ENCODE measurements around the gene PDGFA. TPM values are rescaled to one million over a fixed set of nuclear protein-coding genes. Genes with fewer than 3 reads are reported as not detected.

PDGFA gene
- polyA plus RNA-seq, 4 donors: 18.3 to 61.1 (median 49.2) TPM

DNA sequence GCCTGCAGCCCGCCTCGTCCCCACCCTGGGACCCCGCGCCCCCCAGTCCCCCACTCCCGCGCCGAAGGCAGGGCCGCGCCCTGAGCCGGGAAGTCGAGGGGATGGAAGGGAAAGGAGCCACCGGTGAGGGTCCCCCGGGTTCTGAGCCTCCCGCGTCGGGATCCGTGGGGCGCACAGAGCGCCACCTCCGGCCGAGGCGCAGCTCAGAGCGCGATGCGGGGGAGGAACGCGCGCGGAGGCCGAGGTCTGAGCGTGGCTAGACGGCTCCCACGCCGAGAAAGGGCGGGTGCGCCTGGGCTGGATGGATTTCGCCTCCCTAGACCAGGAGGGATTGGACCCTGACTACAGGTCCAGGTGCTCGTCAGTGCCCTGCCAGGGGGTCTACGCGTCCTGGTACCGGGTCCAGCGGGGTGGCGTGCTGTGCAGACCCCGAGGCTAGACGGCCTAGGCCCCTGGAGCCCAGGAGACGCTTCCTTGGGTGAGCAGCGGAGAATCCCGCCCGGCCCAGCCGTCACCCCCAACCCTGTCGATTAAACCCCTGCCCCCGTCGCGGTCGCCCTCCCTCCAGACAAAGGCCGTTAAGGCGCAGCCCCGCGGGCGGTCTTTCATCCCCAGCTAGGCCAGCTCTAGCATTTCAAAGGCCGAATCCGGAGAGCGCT is 986 bp upstream of the PDGFA start:
- no peak for DNase-seq (ENCODE audit: low read depth in 4 of 4, low spot score in 3 of 4)

DNA sequence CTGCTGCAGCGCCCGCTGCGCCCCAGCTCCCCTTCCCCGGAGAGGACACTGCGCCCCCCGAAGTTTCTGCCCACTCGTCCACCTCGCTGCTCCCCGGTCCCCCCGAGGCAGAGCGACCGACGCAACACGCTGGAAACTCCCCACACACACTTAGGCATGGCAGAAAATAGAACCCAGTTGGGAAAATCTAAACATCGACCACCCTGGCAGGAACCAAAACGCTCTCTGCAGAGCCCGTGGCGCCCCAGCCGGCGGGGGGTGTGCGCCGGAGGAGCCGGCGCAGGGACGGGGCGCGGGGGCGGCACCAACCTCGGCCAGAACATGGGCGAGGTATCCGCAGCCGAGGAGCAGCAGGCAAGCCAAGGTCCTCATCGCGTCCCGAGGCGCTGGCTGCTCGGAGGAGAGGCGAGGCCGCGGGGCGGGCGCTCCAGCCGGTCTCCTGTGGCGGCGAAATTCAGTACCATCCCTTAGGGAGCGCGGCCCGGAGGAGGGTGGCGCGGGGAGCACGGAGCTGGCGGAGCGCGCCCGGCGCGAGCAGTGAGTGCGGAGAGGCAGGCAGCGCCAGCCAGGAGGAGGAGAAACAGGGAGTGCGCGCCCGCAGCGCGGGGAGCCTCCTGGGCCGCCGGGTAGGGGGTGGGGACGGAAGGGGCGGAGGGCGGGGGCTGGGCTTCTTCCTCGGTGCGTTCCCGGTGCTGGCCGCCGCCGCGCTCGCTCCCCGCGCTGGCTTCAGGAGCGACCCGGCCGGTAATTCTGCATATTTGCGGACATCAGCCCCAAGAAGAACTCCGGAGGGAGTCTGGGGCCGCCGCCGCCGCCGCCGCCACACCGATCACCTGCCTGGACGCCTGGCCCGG is 789 bp downstream of the PDGFA start:
- DNase-seq (ENCODE audit: low read depth in 4 of 4, low spot score in 3 of 4): no peak

DNA sequence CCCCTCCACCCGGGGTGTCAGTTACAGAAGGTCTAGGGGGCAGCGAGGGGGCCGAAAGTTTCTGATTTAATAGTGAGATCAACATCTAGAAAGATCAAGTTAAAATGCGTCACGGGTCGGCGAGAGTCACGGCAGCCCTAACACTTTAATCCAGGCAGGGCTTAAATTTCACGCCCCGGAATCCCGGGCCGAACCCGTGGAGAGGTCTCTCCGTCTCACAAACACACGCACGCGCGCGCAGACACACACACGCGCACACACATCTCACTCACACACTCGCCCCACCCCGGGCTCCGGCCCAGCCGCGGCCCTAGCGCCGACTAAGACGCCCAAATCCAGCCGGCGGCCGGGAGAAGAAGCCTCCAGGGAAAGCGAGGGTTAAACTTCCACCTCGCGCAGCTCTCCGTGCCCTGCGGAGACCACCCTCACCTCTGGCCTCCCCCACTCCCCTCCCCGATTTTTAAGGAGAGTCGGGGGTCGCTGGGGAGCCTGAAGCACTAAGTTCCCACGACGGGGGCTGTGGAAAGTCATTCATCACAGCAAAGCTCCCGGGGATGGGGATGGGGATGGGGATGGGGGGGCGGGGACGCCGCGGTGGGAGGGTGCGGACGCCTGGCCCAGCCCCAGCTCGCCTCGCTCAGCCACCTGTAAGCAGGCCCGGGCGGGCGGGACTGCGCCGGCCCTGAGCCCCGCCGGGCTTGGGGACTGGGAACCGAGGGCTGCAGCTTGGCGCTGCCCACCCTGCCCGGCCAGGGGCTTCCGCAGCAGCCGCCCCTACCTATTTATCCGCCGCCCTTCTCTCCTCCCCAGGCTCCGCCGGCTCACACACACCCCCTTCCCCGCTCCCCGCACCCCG is 1.6 kb downstream of the PDGFA start:
- no peak for DNase-seq (ENCODE audit: low read depth in 4 of 4, low spot score in 3 of 4)

DNA sequence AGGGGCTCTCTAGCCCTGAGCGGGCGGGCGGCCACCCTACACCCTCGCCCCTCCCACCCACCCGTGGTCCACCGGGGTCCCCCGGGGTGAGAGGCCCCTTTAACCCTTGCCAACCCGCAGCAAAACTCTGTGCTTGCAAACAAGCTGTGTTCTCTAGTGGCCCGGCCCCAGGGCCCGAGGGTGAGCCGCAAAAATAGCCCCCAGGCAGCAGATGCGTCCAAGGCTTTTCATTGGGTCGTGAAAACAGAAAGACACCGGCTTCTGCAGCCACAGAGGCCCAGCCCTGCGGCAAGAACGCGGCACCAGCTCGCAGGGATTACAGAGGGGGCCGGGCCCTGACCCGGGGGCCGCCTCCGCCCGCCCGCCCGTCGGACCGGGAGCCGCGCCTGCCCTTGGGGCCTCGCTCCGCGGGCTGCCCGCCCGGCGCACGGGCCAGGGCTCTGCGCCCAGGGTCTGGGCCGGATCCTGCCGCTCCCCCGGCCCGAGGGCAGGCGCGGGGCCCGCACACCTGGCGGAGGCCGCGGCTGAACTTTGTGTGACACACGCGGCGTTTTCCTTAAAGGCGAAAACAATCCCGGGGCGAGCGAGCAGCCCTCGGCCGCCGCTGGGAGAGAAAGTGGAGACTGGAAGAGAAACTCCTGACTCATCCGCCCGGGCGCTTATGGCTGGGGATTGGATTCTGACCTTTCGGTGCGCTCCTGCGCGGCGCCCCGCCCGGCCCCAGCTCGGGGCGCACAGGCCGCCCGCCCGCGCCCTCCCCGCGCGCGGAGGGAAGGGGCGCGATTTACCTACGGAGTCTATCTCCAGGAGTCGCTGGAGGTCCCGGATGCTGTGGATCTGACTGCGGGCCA is 2.8 kb downstream of the PDGFA start:
- DNase-seq (ENCODE audit: low read depth in 4 of 4, low spot score in 3 of 4): no peak

DNA sequence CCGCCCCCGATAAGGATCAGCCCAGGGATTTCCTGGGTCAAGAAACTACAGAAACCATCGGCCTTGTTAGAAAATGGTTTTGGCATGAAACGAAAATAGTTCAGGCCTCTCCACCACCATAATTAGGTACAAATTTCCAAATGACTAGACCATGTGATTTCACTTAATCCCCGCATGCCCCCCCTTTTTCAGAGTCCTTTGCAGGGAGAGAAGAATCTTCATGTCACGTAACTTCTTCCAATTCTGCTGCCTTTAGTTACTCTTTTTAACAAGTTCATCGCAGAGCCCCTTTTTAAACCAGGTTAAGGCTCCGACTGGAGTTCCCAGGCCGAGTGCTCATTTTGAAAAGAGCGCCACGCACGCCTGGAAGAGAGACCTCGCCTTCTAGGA is 3.4 kb downstream of the PDGFA start:
- no peak for DNase-seq (ENCODE audit: low read depth in 4 of 4, low spot score in 3 of 4)

DNA sequence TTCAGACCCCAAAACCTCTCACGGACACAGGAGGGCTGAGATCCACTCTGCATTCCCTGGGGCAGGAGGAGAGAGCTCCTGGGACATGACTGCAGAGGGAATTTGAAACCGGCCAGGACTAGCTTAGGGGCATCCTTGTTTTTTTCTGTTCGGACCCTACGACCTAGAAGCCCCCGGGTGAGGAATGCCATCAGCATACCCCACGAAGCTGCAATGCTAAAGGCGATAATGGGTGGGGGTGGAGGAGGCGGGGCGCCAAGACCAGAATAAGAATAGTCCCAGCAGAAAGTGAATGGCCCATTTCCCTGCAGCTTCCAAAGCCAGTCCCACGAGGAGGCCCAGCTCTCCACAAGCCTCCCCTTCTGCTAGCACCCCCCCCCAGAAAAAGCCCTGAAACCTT is 4.0 kb downstream of the PDGFA start:
- no peak for DNase-seq (ENCODE audit: low read depth in 4 of 4, low spot score in 3 of 4)

DNA sequence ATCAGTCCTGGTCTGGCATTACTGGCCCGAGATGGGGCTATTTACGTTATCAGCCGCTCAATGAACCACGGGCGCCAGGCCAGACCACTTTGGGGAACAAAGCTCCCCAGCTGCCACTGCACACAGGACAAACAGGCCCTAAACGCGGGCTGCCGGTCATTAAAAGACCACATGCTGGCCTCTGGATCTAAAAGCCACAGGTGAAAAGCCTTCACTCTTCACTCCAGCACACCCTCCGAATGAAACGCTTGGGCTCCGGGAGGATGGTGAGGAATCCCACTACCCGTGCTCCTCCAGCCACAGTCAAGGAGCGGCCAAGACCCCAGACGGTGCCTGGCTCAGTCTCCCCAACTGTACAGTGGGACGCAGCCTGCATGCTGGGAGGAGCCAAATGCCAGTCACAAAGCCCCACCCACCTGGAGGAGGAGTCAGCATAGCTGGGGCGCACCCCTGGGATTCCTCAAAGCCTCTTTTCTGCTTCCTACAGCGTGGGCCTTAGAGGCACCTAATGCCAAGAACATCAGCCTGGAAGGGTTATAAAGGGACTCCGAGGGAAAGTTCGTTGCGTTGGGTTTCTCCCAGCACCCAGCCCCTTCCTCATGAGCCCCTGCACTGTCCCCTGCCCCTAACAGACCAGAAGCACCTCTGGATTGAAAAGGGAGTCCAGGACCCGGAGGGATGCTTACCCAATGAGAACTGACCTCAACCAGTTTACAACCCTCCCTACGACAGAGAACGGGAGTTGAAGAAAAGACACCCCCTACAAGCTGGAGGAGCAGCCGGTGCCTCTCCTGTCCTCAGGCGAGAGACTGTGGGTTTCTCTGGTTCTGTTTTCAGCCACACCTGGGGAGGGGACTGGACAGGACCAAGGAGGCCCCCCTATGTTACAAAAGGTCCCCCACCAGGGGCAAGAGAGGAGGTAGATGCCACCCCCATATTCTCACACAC is 4.7 kb downstream of the PDGFA start:
- no peak for DNase-seq (ENCODE audit: low read depth in 4 of 4, low spot score in 3 of 4)

DNA sequence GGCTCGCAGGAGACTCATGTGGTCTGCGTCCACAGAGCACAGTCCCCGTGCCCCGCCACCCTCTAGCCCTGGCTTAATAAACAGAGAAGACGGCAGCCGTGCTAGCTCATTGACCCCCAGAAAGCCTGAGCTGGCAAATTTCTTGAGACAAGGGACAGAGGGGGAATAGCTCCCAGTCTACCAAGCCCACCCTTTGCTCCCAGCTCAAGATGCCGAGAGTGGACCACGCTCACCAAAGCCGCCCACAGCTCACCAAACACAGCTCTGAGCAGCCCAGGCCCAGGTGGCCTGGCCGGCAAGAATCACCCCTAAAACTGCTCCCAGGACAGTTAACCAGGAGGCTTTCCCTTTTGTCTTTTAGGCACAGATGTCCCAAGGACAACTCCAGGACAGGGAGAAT is 5.4 kb downstream of the PDGFA start:
- DNase-seq (ENCODE audit: low read depth in 4 of 4, low spot score in 3 of 4): no peak

DNA sequence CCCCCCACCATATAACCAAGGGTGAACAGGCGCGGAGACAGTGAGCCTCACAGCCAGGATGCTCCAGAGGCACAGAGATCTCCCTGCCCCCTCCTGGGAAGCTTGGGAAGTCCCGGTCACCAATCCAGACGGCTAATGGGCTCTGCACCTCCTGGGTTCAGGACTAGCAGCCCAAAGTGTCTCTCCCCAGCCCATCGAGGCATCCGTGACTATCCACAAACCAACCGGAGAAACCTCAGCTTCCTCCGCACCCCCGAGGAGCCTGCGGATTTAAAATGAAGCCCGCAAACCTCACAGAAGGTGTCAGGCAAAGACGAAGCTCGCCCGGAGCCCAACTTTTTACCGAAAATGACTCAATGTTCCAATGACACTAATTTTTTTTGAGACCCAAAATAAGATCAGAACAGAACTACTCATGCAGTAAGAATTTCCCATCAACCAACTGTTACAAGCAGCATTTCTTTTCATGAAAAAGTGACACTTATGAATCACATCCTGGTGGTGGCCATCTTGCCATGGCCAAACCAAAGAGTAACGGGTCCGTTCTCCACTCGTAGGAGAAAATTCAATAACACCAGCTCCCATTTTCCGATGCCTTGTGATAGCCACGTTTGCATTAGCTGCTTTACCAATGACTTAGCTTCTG is 6.0 kb downstream of the PDGFA start:
- DNase-seq (ENCODE audit: low read depth in 4 of 4, low spot score in 3 of 4): no peak

DNA sequence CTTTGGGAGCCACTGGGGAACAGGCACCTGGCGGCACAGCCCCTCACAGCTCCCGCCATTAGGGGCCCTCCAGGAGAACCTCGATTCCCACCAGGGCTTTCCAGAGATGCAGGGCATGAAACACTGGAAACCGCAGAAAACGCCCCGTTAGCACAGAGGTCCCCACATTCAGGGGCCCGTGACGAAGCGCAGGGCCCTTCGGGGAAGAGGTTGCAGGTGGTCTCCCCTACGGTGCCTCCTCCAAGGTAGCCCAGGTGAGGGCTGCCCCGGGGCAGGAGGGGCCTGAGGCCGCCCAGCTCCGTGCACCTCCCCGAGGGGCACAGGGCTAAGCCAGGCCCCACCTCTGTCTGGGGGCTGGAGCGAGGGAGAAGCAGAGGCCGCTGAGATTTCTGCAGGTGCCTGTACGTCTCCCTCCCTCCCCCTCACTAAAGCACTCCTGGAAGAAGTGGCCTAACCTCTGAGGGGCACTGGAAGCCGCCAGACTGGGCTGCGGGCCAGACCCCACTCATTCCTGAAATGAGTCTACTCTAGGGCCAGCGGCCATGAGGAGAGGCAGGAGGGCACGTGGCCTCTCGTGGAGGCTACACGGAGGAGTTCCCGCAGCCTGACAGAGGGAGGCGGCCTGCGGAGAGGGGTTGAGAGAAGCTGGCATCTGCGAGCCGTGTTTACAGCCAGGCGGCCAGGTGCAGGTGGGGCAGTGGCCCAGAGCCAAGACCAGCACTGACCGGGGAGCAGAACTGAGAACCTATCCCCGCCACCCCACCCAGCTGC is 6.9 kb downstream of the PDGFA start:
- DNase-seq (ENCODE audit: low read depth in 4 of 4, low spot score in 3 of 4): no peak

DNA sequence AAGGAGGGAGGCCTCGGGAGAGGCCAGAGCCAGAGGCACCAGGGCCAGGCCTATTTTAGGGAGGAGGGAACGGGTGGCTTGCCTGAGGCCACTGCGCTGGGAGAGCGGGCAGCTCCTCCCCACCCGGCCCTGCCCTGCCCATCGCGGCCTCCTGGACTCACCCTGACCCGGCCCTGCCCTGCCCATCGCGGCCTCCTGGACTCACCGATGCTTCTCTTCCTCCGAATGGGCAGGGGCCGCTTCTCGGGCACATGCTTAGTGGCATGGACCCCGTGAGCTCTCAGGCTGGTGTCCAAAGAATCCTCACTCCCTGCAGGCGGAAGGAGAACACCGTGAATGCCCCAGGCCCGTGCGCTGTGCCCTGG is 7.5 kb downstream of the PDGFA start:
- DNase-seq (ENCODE audit: low read depth in 4 of 4, low spot score in 3 of 4): no peak

DNA sequence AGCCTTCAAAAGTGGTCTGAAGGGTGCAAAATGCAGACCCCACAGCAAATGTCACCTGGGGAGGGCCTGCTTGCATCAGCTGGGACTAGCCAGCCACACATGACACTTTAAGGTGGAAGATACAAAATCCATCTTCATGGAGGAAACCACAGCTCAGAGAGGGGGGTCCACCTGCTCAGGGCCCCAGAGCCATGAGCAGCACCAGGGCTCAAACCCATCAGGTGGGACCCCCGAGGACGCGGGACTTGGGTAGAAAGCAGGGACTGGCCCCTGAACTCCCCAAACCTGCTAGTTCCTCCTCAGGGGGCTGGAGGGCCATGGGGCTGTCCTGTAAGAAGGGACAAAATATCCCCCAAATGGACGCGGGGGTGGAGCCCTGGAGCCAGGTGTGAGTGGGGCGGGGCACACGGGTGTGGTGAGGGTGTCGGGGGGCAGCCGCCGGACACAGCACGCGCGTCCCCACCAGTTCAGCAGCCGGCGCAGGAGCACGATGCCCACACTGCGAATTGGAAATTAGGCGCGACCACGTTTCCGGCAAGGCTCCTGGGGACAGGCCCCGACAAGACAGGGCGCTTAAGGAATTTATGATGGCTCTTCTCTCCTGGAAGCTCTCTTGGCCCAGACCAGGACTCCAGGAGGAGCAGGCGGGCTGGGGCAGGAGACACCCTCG is 8.0 kb downstream of the PDGFA start:
- DNase-seq (ENCODE audit: low read depth in 4 of 4, low spot score in 3 of 4): no peak

DNA sequence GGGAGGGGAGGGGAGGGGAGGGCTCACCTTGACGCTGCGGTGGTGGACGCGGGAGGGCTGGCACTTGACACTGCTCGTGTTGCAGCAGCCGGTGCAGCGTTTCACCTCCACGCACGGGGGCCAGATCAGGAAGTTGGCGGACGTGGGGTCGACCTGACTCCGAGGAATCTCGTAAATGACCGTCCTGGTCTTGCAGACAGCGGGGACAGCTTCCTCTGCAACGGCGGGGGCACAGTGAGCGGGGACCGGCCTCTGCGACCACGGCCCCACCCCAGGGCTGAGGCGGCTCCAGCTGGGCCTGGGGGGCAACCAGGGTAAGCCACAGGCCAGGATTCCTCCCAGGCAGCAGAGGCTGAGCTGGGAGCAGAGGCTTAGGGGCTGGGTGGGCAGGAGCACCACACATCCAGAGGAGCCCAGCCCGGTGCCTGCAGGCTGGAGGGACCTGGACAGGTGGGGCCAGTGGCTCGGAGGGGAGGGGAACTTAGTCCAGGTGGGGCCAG is 8.8 kb downstream of the PDGFA start:
- no peak for DNase-seq (ENCODE audit: low read depth in 4 of 4, low spot score in 3 of 4)

DNA sequence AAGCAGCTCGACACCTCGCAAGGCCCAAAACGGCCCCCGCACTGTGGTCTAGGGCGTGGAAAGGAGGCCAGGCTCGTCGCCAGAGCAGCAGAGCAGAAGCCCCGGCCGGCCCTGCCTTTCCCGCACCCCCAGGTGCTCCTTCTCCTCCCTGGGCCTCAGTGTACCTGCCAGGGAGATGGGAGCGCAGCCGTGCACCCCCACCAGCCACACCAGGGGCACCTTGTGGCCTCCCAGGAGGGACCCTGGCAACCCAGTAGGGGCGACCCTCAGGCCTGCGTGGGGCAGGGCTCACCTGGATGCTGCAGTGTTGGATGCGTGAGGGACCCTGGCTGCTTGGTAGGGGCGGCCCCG is 9.5 kb downstream of the PDGFA start:
- DNase-seq (ENCODE audit: low read depth in 4 of 4, low spot score in 3 of 4): no peak

DNA sequence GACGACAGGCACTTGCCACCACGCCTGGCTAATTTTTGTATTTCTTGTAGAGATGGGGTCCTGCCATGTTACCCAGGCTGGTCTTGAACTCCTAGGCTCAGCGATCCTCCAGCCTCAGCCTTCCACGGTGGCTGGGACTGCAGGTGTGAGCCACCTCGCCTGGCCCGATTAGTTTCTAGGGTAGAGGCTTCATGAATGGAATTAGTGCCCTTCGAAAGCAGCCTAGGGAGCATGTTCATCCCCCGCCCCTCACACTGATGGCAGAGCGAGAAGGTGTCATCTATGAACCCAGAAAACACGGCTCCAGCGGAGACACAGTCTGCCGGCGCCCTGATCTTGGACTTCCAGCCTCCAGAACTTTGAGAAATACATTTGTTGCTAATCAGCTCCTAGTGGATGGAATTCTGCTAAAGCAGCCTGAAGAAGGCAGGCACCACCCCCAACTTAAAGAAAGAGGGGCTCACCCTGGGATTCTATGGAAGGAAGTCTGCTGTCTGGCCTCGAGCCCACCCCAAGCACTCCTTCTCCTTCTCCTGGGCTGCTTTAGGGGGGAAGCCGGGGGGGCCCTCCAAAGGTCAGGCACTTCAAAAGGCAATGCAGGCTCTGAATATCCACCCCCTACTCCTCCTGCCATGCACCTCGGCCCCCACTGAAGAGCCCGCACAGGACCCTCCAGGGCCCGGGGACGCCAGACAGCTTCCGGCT is 10.1 kb downstream of the PDGFA start:
- no peak for DNase-seq (ENCODE audit: low read depth in 4 of 4, low spot score in 3 of 4)

DNA sequence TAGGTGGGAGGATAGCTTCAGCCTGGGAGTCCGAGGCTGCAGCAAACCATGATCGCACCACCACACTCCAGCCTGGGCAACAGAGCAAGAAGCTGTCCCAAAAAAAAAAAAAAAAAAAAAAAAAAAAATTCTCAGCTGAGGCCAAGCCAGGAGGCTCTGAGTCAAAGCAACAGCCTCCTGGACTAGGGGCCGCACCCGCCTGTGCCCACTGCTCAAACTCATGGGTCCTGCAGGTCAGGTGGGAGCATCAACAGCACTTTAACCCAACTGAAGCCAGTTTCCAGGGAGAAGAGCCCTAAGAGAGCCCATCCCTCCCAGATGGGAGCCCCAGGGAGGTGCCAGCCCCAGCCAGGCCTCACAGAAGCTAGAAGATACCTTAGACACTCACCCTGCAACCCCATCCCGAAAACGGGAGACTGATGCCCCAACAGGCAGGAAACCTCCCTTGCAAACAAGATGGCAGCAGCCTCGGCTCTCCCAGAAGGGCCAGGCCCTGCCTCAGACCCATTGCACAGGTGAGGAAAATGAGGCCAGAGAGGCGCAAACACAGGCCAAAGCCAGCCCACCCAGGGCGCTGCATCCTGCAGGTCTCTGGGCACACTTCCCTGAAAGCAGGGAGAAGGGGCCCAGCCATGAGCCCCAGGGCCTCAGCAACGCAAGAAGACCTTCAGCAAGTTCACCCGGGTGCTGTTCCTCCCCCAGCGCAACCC is 11.0 kb downstream of the PDGFA start:
- DNase-seq (ENCODE audit: low read depth in 4 of 4, low spot score in 3 of 4): no peak

Data from left renal pelvis (tissue), 4 donors.